ENCODE measurements around the gene SRD5A1.
"Not testable (repeated sequence)": the region's sequence is repeated elsewhere in the genome, so short reads cannot be mapped to it uniquely, and the experiment has no call there.

Gene SRD5A1

DNA sequence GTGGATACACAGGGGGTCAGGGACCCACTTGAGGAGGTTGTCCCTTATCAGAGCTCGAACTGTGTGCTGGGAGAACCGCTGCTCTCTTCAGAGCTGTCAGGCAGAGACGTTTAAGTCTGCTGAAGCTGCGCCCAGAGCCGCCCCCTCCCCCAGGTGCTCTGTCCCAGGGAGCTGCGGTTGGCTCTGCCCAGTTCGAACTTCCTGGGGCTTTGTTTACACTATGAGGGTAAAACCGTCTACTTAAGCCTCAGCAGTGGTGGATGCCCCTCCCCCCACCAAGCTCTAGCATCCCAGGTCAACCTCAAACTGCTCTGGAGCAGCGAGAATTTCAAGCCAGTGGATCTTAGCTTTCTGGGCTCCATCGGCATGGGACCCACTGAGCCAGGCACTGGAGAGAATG lies 15.9 kb downstream of the SRD5A1 start:
- no peak overlapping the region for H3K27ac ChIP-seq (ENCODE audit: low read depth, low read length)
- H3K4me1 ChIP-seq (ENCODE audit: insufficient read depth, low read length): no peaks in the 10 kb centered on the region
- H3K36me3 ChIP-seq (ENCODE audit: insufficient read depth, low read length): peaks cover 6% of the 10 kb centered on the region
- no peaks in the 10 kb centered on the region for H3K9me3 ChIP-seq (ENCODE audit: low read length)
- no peaks in the 10 kb centered on the region for H3K27me3 ChIP-seq (ENCODE audit: control insufficient read depth in 1 of 2, insufficient read depth in 2 of 2, low read length in 2 of 2)
- no peak overlapping the region for H3K4me3 ChIP-seq (ENCODE audit: low read depth in 1 of 2, low read length in 2 of 2)
- H3K9ac ChIP-seq (ENCODE audit: low read length): no peak overlapping the region

DNA sequence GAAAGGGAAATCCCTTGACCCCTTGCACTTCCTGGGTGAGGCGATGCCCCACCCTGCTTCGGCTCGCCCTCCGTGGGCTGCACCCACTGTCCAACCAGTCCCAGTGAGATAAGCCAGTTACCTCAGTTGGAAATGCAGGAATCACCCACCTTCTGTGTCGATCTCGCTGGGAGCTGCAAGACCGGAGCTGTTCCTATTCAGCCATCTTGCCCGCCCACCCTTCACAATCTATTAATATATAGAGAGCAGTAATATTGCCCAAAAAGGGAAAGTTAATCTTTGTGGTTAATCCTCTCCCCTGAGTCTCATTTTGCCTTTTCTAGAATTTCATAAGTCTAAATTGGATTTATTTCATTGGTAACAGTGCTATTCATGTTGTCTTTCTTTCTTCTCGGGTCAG lies 16.4 kb downstream of the SRD5A1 start:
- H3K9me3 ChIP-seq (ENCODE audit: low read length): no peaks in the 10 kb centered on the region
- H3K4me1 ChIP-seq (ENCODE audit: insufficient read depth, low read length): no peaks in the 10 kb centered on the region
- H3K36me3 ChIP-seq (ENCODE audit: insufficient read depth, low read length): peaks cover 5% of the 10 kb centered on the region
- no peaks in the 10 kb centered on the region for H3K27me3 ChIP-seq (ENCODE audit: control insufficient read depth in 1 of 2, insufficient read depth in 2 of 2, low read length in 2 of 2)
- no peak overlapping the region for H3K9ac ChIP-seq (ENCODE audit: low read length)
- no peak overlapping the region for H3K4me3 ChIP-seq (ENCODE audit: low read depth in 1 of 2, low read length in 2 of 2)
- no peak overlapping the region for H3K27ac ChIP-seq (ENCODE audit: low read depth, low read length)

DNA sequence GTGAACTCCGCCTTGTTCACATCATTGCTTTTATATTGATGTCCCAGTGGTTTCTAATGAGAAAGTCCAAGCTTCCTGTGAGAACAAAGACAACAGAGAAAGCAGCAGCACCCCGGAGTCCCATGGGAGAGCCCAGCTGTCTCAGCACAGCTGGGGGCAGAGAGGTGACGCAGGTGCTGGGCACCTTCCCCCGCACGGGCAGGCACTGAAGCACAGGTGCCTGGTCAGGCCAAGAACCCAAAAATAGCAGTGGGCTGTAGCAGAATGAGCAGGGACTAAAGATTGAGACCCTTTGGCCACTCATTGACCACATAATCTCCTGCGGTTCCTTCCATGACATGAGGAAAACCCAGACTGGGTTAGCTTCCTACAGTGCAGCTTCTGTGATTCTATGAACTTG lies 18.8 kb downstream of the SRD5A1 start:
- H3K4me1 ChIP-seq (ENCODE audit: insufficient read depth, low read length): no peaks in the 10 kb centered on the region
- H3K27me3 ChIP-seq (ENCODE audit: control insufficient read depth in 1 of 2, insufficient read depth in 2 of 2, low read length in 2 of 2): no peaks in the 10 kb centered on the region
- no peak overlapping the region for H3K9ac ChIP-seq (ENCODE audit: low read length)
- H3K36me3 ChIP-seq (ENCODE audit: insufficient read depth, low read length): peaks cover 7% of the 10 kb centered on the region
- no peak overlapping the region for H3K27ac ChIP-seq (ENCODE audit: low read depth, low read length)
- H3K4me3 ChIP-seq (ENCODE audit: low read depth in 1 of 2, low read length in 2 of 2): no peak overlapping the region
- H3K9me3 ChIP-seq (ENCODE audit: low read length): no peaks in the 10 kb centered on the region

DNA sequence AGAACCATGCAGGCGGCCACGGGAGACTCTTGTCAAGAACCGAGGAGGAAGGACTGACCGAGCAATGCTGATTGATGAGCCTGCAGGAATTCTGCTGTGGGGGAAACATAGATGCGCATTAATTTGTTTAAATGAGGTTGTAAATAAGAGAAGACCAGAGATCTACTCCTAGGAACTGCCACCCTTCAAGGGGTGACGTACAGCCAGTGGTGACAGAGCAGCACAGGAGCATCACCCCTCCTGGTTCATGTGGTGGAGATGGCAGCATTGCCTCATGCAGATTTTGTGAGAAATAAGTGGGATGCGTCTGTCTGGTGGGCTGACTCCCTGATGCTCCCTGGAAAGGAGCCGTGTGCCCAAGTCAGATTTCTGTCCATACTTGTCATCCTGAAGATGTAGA lies 22.2 kb downstream of the SRD5A1 start:
- no peaks in the 10 kb centered on the region for H3K4me1 ChIP-seq (ENCODE audit: insufficient read depth, low read length)
- no peak overlapping the region for H3K27ac ChIP-seq (ENCODE audit: low read depth, low read length)
- no peaks in the 10 kb centered on the region for H3K9me3 ChIP-seq (ENCODE audit: low read length)
- H3K9ac ChIP-seq (ENCODE audit: low read length): no peak overlapping the region
- no peaks in the 10 kb centered on the region for H3K27me3 ChIP-seq (ENCODE audit: control insufficient read depth in 1 of 2, insufficient read depth in 2 of 2, low read length in 2 of 2)
- H3K4me3 ChIP-seq (ENCODE audit: low read depth in 1 of 2, low read length in 2 of 2): no peak overlapping the region
- peaks cover 13% of the 10 kb centered on the region for H3K36me3 ChIP-seq (ENCODE audit: insufficient read depth, low read length)

DNA sequence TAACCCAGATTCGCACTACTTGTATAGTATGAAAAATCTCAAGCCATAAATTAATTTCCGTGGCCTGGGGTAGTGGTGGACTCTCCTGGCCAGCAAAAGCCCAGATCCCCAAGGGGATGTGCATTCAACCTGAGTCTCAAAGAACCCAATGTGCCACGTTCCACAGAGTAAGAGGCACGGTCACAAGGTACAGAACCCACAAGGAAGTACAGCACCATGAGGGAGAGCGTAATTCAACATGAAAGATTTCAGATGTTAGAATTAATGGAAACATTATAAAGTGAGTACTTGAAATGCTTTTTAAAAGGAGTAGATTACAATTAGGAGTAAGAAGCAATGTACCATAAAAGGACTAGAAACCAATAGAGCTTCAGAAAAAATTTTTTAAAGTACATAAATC lies 23.4 kb downstream of the SRD5A1 start:
- no peaks in the 10 kb centered on the region for H3K4me1 ChIP-seq (ENCODE audit: insufficient read depth, low read length)
- no peaks in the 10 kb centered on the region for H3K27me3 ChIP-seq (ENCODE audit: control insufficient read depth in 1 of 2, insufficient read depth in 2 of 2, low read length in 2 of 2)
- peaks cover 13% of the 10 kb centered on the region for H3K36me3 ChIP-seq (ENCODE audit: insufficient read depth, low read length)
- H3K9me3 ChIP-seq (ENCODE audit: low read length): no peaks in the 10 kb centered on the region
- H3K9ac ChIP-seq (ENCODE audit: low read length): no peak overlapping the region
- H3K27ac ChIP-seq (ENCODE audit: low read depth, low read length): no peak overlapping the region
- H3K4me3 ChIP-seq (ENCODE audit: low read depth in 1 of 2, low read length in 2 of 2): no peak overlapping the region

DNA sequence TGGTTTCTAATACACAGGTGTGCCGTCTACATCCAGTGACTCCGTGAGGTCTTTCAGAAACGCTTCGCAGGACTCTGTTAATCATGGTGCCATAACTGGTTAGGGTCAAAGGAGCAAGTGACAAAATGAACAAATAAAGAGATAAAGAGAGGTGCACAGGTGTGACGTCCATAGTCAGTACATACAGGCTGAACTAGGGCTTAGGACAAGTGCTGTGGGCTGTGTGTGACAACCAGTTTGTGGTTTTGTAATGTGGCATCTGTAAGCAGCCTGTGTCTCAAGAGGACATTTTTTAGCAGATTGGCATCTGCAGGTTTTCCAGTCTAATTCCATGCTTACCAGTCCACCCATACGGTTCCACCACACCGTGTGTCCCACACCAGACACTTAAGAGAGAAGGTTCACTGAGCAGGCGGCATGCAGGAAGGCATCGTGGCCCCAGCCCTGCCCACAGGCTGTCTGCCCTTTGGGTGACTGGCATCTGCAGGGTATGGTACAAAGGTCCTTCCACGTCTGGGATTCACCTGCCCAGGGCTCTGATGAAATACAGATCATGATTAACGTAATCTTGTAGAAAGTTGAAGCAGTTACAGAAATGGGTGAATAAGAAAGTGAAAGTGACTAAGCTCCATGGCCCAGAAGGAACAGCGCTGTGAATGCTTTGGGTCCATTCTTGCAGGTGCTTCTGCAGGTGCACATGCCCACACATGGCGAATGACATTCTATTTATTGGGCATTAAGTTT lies 26.9 kb downstream of the SRD5A1 start:
- Histone ChIP-seq H3K27ac (ENCODE audit: low read depth, low read length) (no peak overlapping the region), H3K9me3 (ENCODE audit: low read length) (no peaks in the 10 kb centered on the region), H3K9ac (ENCODE audit: low read length) (no peak overlapping the region), H3K27me3 (ENCODE audit: control insufficient read depth in 1 of 2, insufficient read depth in 2 of 2, low read length in 2 of 2) (no peaks in the 10 kb centered on the region), H3K4me1 (ENCODE audit: insufficient read depth, low read length) (no peaks in the 10 kb centered on the region), H3K4me3 (ENCODE audit: low read depth in 1 of 2, low read length in 2 of 2) (no peak overlapping the region), H3K36me3 (ENCODE audit: insufficient read depth, low read length) (peaks cover 13% of the 10 kb centered on the region)

DNA sequence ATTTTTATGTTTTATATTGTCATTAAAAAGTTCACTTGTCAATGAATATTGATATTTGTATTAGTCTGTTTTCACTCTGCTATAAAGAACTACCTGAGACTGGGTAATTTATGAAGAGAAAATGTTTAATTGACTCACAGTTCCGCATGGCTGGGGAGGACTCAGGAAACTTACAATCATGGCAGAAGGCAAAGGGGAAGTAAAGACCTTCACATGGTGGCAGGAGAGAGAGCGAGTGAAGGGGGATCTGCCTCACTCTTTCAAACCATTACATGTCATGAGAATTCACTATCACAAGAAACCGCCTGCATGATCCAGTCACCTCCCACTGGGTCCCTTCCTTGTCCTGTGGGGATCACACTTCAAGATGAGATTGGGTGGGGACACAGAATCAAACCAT lies 27.4 kb downstream of the SRD5A1 start:
- no peaks in the 10 kb centered on the region for H3K27me3 ChIP-seq (ENCODE audit: control insufficient read depth in 1 of 2, insufficient read depth in 2 of 2, low read length in 2 of 2)
- H3K27ac ChIP-seq (ENCODE audit: low read depth, low read length): no peak overlapping the region
- no peak overlapping the region for H3K9ac ChIP-seq (ENCODE audit: low read length)
- no peak overlapping the region for H3K4me3 ChIP-seq (ENCODE audit: low read depth in 1 of 2, low read length in 2 of 2)
- no peaks in the 10 kb centered on the region for H3K4me1 ChIP-seq (ENCODE audit: insufficient read depth, low read length)
- H3K9me3 ChIP-seq (ENCODE audit: low read length): no peaks in the 10 kb centered on the region
- H3K36me3 ChIP-seq (ENCODE audit: insufficient read depth, low read length): peaks cover 13% of the 10 kb centered on the region

DNA sequence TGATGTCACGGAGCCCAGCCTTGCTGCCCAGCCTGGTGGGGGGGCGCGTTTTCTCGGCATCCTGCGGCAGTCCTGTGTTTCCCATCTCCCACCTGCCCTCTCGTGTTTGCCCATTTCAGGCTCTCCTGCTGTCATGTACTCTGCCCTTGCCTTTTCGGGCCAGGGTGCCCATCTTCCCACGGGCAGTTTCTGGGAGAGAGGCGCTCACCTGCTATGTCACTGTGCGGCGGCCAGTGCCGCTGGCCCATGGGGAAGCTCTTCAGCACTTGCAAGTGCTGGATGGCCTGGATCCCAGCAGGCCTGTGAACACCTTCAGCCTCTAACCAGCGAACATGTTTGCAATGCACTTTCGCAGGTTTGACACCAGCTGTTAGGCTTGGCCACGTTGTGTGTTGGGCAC lies 33.5 kb downstream of the SRD5A1 start:
- Histone ChIP-seq H3K9ac (ENCODE audit: low read length) (no peak overlapping the region), H3K27ac (ENCODE audit: low read depth, low read length) (no peak overlapping the region), H3K27me3 (ENCODE audit: control insufficient read depth in 1 of 2, insufficient read depth in 2 of 2, low read length in 2 of 2) (no peaks in the 10 kb centered on the region), H3K9me3 (ENCODE audit: low read length) (no peaks in the 10 kb centered on the region), H3K4me3 (ENCODE audit: low read depth in 1 of 2, low read length in 2 of 2) (no peak overlapping the region), H3K36me3 (ENCODE audit: insufficient read depth, low read length) (no peaks in the 10 kb centered on the region), H3K4me1 (ENCODE audit: insufficient read depth, low read length) (no peaks in the 10 kb centered on the region)

DNA sequence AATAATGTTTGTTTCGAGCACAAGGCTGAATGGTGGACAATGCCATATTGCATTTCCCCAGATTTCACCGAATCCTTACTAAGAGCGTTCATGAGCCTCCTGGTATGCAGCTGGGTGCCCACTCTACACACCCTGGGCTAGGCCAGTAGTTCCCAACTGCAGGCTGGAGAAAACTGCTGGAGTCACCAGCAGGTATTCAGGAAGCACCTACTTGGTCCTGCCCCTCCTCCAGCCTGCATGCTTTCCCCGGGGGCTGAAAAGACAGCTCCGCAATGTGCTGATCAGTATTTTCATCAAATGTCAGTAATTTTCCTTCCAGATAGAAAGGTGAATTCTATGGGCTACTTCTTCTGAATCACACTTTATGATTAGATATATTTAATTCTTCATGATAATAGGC lies 34.4 kb downstream of the SRD5A1 start:
- Histone ChIP-seq H3K4me1 (ENCODE audit: insufficient read depth, low read length) (no peaks in the 10 kb centered on the region), H3K9ac (ENCODE audit: low read length) (no peak overlapping the region), H3K36me3 (ENCODE audit: insufficient read depth, low read length) (no peaks in the 10 kb centered on the region), H3K27me3 (ENCODE audit: control insufficient read depth in 1 of 2, insufficient read depth in 2 of 2, low read length in 2 of 2) (no peaks in the 10 kb centered on the region), H3K27ac (ENCODE audit: low read depth, low read length) (no peak overlapping the region), H3K9me3 (ENCODE audit: low read length) (no peaks in the 10 kb centered on the region), H3K4me3 (ENCODE audit: low read depth in 1 of 2, low read length in 2 of 2) (no peak overlapping the region)

DNA sequence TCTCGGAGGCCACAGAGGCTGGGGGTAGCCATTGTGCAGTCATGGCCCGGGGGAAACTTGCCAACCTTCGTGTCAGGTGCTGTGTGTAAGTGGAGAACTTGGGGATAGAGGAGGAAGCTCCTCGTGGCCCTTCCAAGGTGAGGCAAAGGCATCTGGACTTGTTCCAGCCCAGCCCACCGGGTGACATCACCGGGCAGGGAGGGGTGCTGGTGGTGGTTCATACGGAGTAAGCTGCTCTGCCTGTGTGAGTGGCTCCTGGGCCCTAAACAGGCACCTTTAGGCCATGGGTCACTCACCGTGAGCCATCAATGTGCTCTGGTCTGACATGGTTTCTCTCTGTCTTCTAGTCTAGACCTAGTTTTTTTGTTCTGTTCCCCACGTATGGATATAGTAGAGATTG lies 35.5 kb downstream of the SRD5A1 start:
- H3K4me3 ChIP-seq (ENCODE audit: low read depth in 1 of 2, low read length in 2 of 2); H3K27ac ChIP-seq (ENCODE audit: low read depth, low read length); H3K9ac ChIP-seq (ENCODE audit: low read length); H3K9me3 ChIP-seq (ENCODE audit: low read length); H3K36me3 ChIP-seq (ENCODE audit: insufficient read depth, low read length); H3K4me1 ChIP-seq (ENCODE audit: insufficient read depth, low read length); H3K27me3 ChIP-seq (ENCODE audit: control insufficient read depth in 1 of 2, insufficient read depth in 2 of 2, low read length in 2 of 2): not testable (repeated sequence)

DNA sequence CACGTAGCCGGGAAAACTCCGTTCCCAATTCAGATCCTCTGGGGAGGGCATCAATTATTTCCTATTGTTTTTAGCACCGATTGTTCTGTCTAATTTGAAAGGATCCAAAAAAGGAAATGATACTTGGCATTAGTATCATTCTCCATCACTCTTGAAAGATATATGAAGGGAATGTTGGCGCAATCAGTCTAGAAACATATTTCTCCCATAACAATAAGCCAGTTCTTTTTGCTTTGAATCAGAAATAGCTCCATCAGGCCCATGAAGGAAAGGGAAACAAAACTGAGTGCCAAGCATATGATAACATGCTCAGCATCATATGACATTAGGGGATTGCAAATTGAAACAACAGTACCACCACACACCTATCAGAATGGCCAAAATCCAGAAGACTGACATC lies 39.8 kb downstream of the SRD5A1 start:
- Histone ChIP-seq H3K27me3 (ENCODE audit: control insufficient read depth in 1 of 2, insufficient read depth in 2 of 2, low read length in 2 of 2) (no peaks in the 10 kb centered on the region), H3K9me3 (ENCODE audit: low read length) (no peaks in the 10 kb centered on the region), H3K9ac (ENCODE audit: low read length) (no peak overlapping the region), H3K4me1 (ENCODE audit: insufficient read depth, low read length) (no peaks in the 10 kb centered on the region), H3K36me3 (ENCODE audit: insufficient read depth, low read length) (no peaks in the 10 kb centered on the region), H3K27ac (ENCODE audit: low read depth, low read length) (no peak overlapping the region), H3K4me3 (ENCODE audit: low read depth in 1 of 2, low read length in 2 of 2) (no peak overlapping the region)

DNA sequence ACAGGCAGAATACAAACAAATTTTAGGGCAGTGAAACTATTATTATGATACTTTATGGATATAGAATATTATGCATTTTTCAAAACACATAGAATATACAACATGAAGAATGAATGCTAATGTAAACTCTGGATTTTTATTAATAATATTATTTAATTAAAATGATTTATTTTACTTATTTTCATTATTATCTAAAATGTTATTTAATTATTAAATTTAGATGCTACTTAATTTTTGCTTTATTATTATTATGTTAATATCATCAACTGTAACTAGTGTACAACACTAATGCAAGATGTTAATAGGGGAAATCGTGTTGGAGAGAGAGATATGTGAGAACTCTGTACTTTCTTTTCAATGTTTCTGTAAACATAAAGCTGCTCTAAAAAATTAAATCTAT lies 40.7 kb downstream of the SRD5A1 start:
- no peaks in the 10 kb centered on the region for H3K27me3 ChIP-seq (ENCODE audit: control insufficient read depth in 1 of 2, insufficient read depth in 2 of 2, low read length in 2 of 2)
- H3K36me3 ChIP-seq (ENCODE audit: insufficient read depth, low read length): no peaks in the 10 kb centered on the region
- H3K9me3 ChIP-seq (ENCODE audit: low read length): no peaks in the 10 kb centered on the region
- H3K4me1 ChIP-seq (ENCODE audit: insufficient read depth, low read length): no peaks in the 10 kb centered on the region
- H3K4me3 ChIP-seq (ENCODE audit: low read depth in 1 of 2, low read length in 2 of 2): no peak overlapping the region
- no peak overlapping the region for H3K9ac ChIP-seq (ENCODE audit: low read length)
- no peak overlapping the region for H3K27ac ChIP-seq (ENCODE audit: low read depth, low read length)

Data from muscle layer of colon (tissue), 2 donors.